GM23338 (cell line): ENCODE data around the gene RMC1.

ENCODE experiments used
- CREB1 ChIP-seq: fragments of 250-450 bp; sonication (Bioruptor Pico); IDR thresholded peaks from 2 replicates; pipeline ENCODE4 v1.5.0; 2020; ENCODE audit warnings: low read depth, mild to moderate bottlenecking, moderate library complexity
- CTCF ChIP-seq, 2 experiments: fragments of 200-600 bp in 1 of 2; sonication (generic) in 1 of 2; conservative IDR thresholded peaks; 2 replicates each; pipeline versions ENCODE4 v1.5.1 to v1.6.1; 2016 to 2017; ENCODE audit warnings: antibody characterized with exemption in 2 of 2, low read depth in 2 of 2, mild to moderate bottlenecking in 2 of 2, moderate library complexity in 1 of 2
- ETS1 ChIP-seq: IDR thresholded peaks from 2 replicates; pipeline ENCODE4 v1.6.1; 2016; ENCODE audit warnings: antibody characterized with exemption
- EZH2 ChIP-seq: fragments of 200-600 bp; sonication (generic); IDR thresholded peaks from one replicate; pipeline ENCODE4 v1.8.0; 2017; ENCODE audit warnings: antibody characterized with exemption, mild to moderate bottlenecking, low read depth; ENCODE audit not compliant: unreplicated experiment
- EZH2phosphoT487 ChIP-seq: fragments of 200-600 bp; sonication (generic); IDR thresholded peaks from one replicate; pipeline ENCODE4 v1.8.1; 2018; ENCODE audit warnings: antibody characterized with exemption; ENCODE audit not compliant: unreplicated experiment
- POLR2AphosphoS5 ChIP-seq: IDR thresholded peaks from 2 replicates; pipeline ENCODE4 v1.6.1; 2016; ENCODE audit warnings: antibody characterized with exemption, low read depth
- REST ChIP-seq: IDR thresholded peaks from one replicate; pipeline ENCODE4 v1.6.1; 2018; ENCODE audit warnings: antibody characterized with exemption; ENCODE audit not compliant: unreplicated experiment

GRCh38 chr18:23501626-23502025 is 1.7 kb upstream of the RMC1 start:
- no peak for TF ChIP-seq CTCF (conservative IDR thresholded peaks at IDR 0.05; ENCODE audit: low read depth in 2 of 2)
- TF ChIP-seq EZH2 = no peak
- no peak for TF ChIP-seq EZH2phosphoT487
- TF ChIP-seq POLR2AphosphoS5 = no peak
- no peak for TF ChIP-seq ETS1
- no peak for TF ChIP-seq CREB1
- no peak for TF ChIP-seq REST
